Activated T-helper 1 cell treated with anti-CD3 and anti-CD28 coated beads, Interleukin-12 subunit alpha, Interleukin-12 subunit beta, Interleukin-2, Interleukin-4 antibody, amounts not matched to agents 30 ng/mL and 10 ng/mL and 1 ng/mL, durations not matched to agents 14 hours and 24 hours and 36 hours (primary cell): Measurements from ENCODE around the gene ALG9. TPM values are rescaled to one million over a fixed set of nuclear protein-coding genes. Genes with fewer than 3 reads are reported as not detected.
A peak's percentile ranks its signal among the peaks of the same experiment; 100 is the strongest.

Source experiments
- DNase-seq: peaks from one replicate; pipeline ENCODE4 v3.0.0; 2021; ENCODE audit warnings: low spot score
- H3K27ac Mint-ChIP-seq: one replicate; pipeline ENCODE4 v1.8.0; 2021; ENCODE audit warnings: mild to moderate bottlenecking, mixed read lengths
- H3K27me3 Mint-ChIP-seq: one replicate; pipeline ENCODE4 v1.8.0; 2022; ENCODE audit warnings: mild to moderate bottlenecking, moderate library complexity, mixed read lengths; ENCODE audit not compliant: insufficient read depth
- H3K36me3 Mint-ChIP-seq: one replicate; pipeline ENCODE4 v1.8.0; 2021; ENCODE audit warnings: low read depth, mixed read lengths
- H3K4me1 Mint-ChIP-seq: one replicate; pipeline ENCODE4 v1.8.0; 2021; ENCODE audit warnings: low read depth, mixed read lengths
- H3K4me3 Mint-ChIP-seq: one replicate; pipeline ENCODE4 v1.8.0; 2021; ENCODE audit warnings: mild to moderate bottlenecking, moderate library complexity, mixed read lengths
- H3K9me3 Mint-ChIP-seq: one replicate; pipeline ENCODE4 v1.8.0; 2021; ENCODE audit warnings: mixed read lengths
- intact Hi-C: fragments of 100-400 bp; cut with micrococcal nuclease; formaldehyde crosslinking; loops from one replicate; pipeline ENCODE4 v1.15.1; 2024
- total RNA-seq: library from RNA; stranded (reverse); gene quantifications from 2 replicates; pipeline ENCODE4 v1.2.3, GENCODE V29; 2022

ALG9 gene
- total RNA-seq, 1 donor from 2014 or later: 29.3 TPM

DNA sequence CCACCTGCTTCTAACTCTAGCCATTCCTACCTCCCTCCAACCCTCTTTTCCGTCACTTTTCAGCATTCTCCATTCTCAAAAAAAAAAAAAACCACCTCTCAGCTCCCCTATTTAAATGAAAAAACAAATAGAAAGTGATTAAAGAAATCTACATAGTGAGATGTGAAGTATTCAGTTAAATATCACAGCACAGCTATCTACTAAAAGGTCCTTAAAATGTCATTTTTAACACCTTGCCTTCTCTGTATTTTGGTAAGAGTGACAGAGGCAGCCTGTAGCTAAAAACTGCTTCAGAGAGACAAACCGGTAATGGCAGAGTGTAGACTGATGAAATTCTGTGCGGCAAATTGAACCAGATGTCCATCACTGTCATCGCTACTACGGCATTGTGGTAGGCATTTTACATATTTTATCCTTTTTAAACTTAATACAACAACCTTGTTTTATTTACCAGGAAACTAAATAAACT lies 346 bp upstream of the ALG9 start:
- Mint-ChIP-seq H3K27me3 (no peaks in the 10 kb centered on the region), H3K36me3 (peaks cover 27% of the 10 kb centered on the region), H3K4me1 (peaks cover 32% of the 10 kb centered on the region), H3K4me3 (peak overlapping the region; percentile 89), H3K9me3 (no peaks in the 10 kb centered on the region), H3K27ac (peak overlapping the region; percentile 90)
- no peak for DNase-seq
- intact Hi-C loops: loop anchor here (1.0 to 10.0 kb wide), 10 partner anchors 8 to 413 kb away; partner anchors contain the start of genes CFAP68, DLAT, FDXACB1 and NKAPD1

GRCh38 chr11:111870522-111870885 lies 877 bp downstream of the ALG9 start:
- Mint-ChIP-seq H3K27me3 (no peaks in the 10 kb centered on the region), H3K4me3 (peak overlapping the region; percentile 89), H3K36me3 (peaks cover 33% of the 10 kb centered on the region), H3K4me1 (peaks cover 32% of the 10 kb centered on the region), H3K27ac (peak overlapping the region; percentile 50), H3K9me3 (no peaks in the 10 kb centered on the region)
- DNase-seq: no peak
- intact Hi-C loops: loop anchor here (2.0 to 10.0 kb wide), 5 partner anchors 112 to 414 kb away; partner anchors contain the start of genes DLAT, SDHD, SIK2 and TIMM8B

GRCh38 chr11:111870113-111870512 lies 1.3 kb downstream of the ALG9 start:
- H3K4me3 Mint-ChIP-seq: no peak overlapping the region
- intact Hi-C loops: loop anchor here (2.0 to 10.0 kb wide), 5 partner anchors 113 to 415 kb away; partner anchors contain the start of genes DLAT, SDHD, SIK2 and TIMM8B
- peaks cover 32% of the 10 kb centered on the region for H3K4me1 Mint-ChIP-seq
- H3K27me3 Mint-ChIP-seq: no peaks in the 10 kb centered on the region
- H3K9me3 Mint-ChIP-seq: no peaks in the 10 kb centered on the region
- H3K36me3 Mint-ChIP-seq: peaks cover 32% of the 10 kb centered on the region
- DNase-seq: no peak
- no peak overlapping the region for H3K27ac Mint-ChIP-seq

DNA sequence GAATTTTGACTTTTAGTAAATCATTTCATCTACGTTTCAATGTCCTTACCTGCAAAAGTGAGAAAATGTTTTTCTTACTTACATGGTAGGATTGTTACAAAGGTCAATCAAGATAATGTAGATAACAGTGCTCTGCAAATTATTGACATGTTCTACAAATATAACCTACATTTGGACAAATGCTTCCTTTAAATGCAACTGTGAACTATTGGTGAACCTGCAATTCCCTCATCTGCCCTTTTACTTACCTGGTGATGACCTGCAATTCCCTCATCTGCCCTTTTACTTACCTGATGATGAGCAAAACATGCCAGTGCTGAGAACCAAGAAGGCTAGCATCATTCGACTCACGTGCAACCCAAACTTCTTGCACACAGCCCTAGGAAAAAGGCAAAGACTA lies 11.1 kb downstream of the ALG9 start:
- Mint-ChIP-seq H3K4me3 (no peak overlapping the region), H3K36me3 (peaks cover 28% of the 10 kb centered on the region), H3K9me3 (no peaks in the 10 kb centered on the region), H3K27ac (no peak overlapping the region), H3K27me3 (no peaks in the 10 kb centered on the region), H3K4me1 (no peaks in the 10 kb centered on the region)
- DNase-seq: no peak
- intact Hi-C loops: no loop called here

- Mint-ChIP-seq H3K36me3 (peaks cover 28% of the 10 kb centered on the region), H3K27me3 (no peaks in the 10 kb centered on the region), H3K27ac (no peak overlapping the region), H3K9me3 (no peaks in the 10 kb centered on the region), H3K4me1 (no peaks in the 10 kb centered on the region), H3K4me3 (no peak overlapping the region)
- DNase-seq: no peak
- intact Hi-C loops: no loop called here
Observed at GRCh38 chr11:111855506-111855905, 15.9 kb downstream of the ALG9 start.

GRCh38 chr11:111852103-111852502 lies 19.3 kb downstream of the ALG9 start:
- Mint-ChIP-seq H3K9me3 (no peaks in the 10 kb centered on the region), H3K27me3 (no peaks in the 10 kb centered on the region), H3K4me1 (no peaks in the 10 kb centered on the region), H3K4me3 (no peak overlapping the region), H3K27ac (no peak overlapping the region), H3K36me3 (peaks cover 32% of the 10 kb centered on the region)
- intact Hi-C loops: no loop called here
- DNase-seq: no peak

- no peaks in the 10 kb centered on the region for H3K27me3 Mint-ChIP-seq
Observed at GRCh38 chr11:111851636-111852035, 19.7 kb downstream of the ALG9 start.

DNA sequence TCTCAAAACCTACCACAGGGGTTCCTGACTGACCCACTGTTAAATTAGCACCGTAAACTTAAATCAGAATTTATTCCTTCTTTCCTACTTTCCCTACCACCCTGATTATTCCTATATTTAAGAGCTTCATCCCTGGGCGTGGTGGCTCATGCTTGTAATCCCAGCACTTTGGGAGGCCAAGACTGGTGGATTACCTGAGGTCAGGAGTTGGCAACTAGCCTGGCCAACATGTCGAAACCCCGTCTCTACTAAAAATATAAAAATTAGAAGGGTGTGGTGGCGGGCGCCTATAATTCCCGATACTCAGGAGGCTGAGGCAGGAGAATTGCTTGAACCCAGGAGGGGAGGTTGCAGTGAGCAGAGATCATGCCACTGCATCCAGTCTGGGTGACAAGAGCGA lies 20.3 kb downstream of the ALG9 start:
- Mint-ChIP-seq H3K4me3 (no peak overlapping the region), H3K27me3 (no peaks in the 10 kb centered on the region), H3K4me1 (no peaks in the 10 kb centered on the region), H3K9me3 (no peaks in the 10 kb centered on the region), H3K27ac (no peak overlapping the region), H3K36me3 (peaks cover 31% of the 10 kb centered on the region)
- intact Hi-C loops: no loop called here
- DNase-seq: no peak

More at GRCh38 chr11:111851636-111852035, 19.7 kb downstream of the ALG9 start:
- intact Hi-C loops: no loop called here
- no peaks in the 10 kb centered on the region for H3K4me1 Mint-ChIP-seq
- no peak overlapping the region for H3K4me3 Mint-ChIP-seq
- H3K27ac Mint-ChIP-seq: no peak overlapping the region
- H3K9me3 Mint-ChIP-seq: no peaks in the 10 kb centered on the region
- peaks cover 31% of the 10 kb centered on the region for H3K36me3 Mint-ChIP-seq
- no peak for DNase-seq

- no peaks in the 10 kb centered on the region for H3K4me1 Mint-ChIP-seq
- H3K36me3 Mint-ChIP-seq: peaks cover 23% of the 10 kb centered on the region
- no peaks in the 10 kb centered on the region for H3K9me3 Mint-ChIP-seq
- no peaks in the 10 kb centered on the region for H3K27me3 Mint-ChIP-seq
- H3K27ac Mint-ChIP-seq: no peak overlapping the region
- DNase-seq: no peak
- intact Hi-C loops: no loop called here
- no peak overlapping the region for H3K4me3 Mint-ChIP-seq
Observed at GRCh38 chr11:111849631-111850030, 21.8 kb downstream of the ALG9 start.

- no peak overlapping the region for H3K4me3 Mint-ChIP-seq
- H3K4me1 Mint-ChIP-seq: peaks cover under 1% of the 10 kb centered on the region
- H3K27ac Mint-ChIP-seq: no peak overlapping the region
- no peaks in the 10 kb centered on the region for H3K27me3 Mint-ChIP-seq
- intact Hi-C loops: no loop called here
- no peak for DNase-seq
- peaks cover 22% of the 10 kb centered on the region for H3K36me3 Mint-ChIP-seq
- H3K9me3 Mint-ChIP-seq: no peaks in the 10 kb centered on the region
Observed at GRCh38 chr11:111846636-111847035, 24.7 kb downstream of the ALG9 start.

- H3K36me3 Mint-ChIP-seq: peaks cover 27% of the 10 kb centered on the region
Observed at GRCh38 chr11:111846063-111846462, 25.3 kb downstream of the ALG9 start.

GRCh38 chr11:111845276-111846028 lies 25.9 kb downstream of the ALG9 start:
- H3K4me3 Mint-ChIP-seq: no peak overlapping the region

More at GRCh38 chr11:111846063-111846462, 25.3 kb downstream of the ALG9 start:
- H3K27me3 Mint-ChIP-seq: no peaks in the 10 kb centered on the region
- H3K27ac Mint-ChIP-seq: no peak overlapping the region
- peaks cover 6% of the 10 kb centered on the region for H3K4me1 Mint-ChIP-seq
- no peak for DNase-seq
- no peaks in the 10 kb centered on the region for H3K9me3 Mint-ChIP-seq
- no peak overlapping the region for H3K4me3 Mint-ChIP-seq
- intact Hi-C loops: no loop called here

DNA sequence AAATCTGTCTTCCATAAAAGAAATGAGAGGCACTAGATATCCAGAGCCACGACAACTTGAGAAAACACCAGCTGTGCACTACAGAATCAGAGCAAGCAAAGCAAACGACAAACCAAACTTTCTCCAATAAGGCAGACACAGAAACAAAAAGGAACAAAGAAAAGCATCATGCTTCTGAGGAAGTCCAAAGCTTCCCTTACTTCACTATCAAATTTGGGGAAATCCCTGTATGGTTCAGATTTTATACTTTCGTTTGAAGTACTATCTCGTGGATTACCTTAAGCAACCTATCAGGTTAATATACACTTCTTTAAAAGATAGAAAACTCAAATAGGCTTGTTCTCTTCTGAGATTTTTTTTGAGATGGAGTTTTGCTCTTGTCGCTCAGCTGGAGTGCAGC lies 27.7 kb downstream of the ALG9 start:
- Mint-ChIP-seq H3K27ac (no peak overlapping the region), H3K4me1 (peaks cover 8% of the 10 kb centered on the region), H3K36me3 (peaks cover 22% of the 10 kb centered on the region), H3K4me3 (no peak overlapping the region), H3K27me3 (no peaks in the 10 kb centered on the region), H3K9me3 (no peaks in the 10 kb centered on the region)
- DNase-seq: no peak
- intact Hi-C loops: no loop called here

More at GRCh38 chr11:111845276-111846028, 25.9 kb downstream of the ALG9 start:
- peaks cover 27% of the 10 kb centered on the region for H3K36me3 Mint-ChIP-seq
- H3K27ac Mint-ChIP-seq: no peak overlapping the region
- H3K9me3 Mint-ChIP-seq: no peaks in the 10 kb centered on the region
- H3K4me1 Mint-ChIP-seq: peaks cover 8% of the 10 kb centered on the region
- no peak for DNase-seq
- intact Hi-C loops: no loop called here
- H3K27me3 Mint-ChIP-seq: no peaks in the 10 kb centered on the region
